GM11168 (cell line): ENCODE results near the gene TOP2B.

ENCODE experiments used
- in situ Hi-C: fragments of 300-500 bp; cut with MboI; formaldehyde crosslinking; loops from one replicate; pipeline ENCODE4 v1.12.0; 2022; ENCODE audit warnings: low sequenced_read_pairs; ENCODE audit not compliant: unreplicated experiment

Gene TOP2B, protein sequence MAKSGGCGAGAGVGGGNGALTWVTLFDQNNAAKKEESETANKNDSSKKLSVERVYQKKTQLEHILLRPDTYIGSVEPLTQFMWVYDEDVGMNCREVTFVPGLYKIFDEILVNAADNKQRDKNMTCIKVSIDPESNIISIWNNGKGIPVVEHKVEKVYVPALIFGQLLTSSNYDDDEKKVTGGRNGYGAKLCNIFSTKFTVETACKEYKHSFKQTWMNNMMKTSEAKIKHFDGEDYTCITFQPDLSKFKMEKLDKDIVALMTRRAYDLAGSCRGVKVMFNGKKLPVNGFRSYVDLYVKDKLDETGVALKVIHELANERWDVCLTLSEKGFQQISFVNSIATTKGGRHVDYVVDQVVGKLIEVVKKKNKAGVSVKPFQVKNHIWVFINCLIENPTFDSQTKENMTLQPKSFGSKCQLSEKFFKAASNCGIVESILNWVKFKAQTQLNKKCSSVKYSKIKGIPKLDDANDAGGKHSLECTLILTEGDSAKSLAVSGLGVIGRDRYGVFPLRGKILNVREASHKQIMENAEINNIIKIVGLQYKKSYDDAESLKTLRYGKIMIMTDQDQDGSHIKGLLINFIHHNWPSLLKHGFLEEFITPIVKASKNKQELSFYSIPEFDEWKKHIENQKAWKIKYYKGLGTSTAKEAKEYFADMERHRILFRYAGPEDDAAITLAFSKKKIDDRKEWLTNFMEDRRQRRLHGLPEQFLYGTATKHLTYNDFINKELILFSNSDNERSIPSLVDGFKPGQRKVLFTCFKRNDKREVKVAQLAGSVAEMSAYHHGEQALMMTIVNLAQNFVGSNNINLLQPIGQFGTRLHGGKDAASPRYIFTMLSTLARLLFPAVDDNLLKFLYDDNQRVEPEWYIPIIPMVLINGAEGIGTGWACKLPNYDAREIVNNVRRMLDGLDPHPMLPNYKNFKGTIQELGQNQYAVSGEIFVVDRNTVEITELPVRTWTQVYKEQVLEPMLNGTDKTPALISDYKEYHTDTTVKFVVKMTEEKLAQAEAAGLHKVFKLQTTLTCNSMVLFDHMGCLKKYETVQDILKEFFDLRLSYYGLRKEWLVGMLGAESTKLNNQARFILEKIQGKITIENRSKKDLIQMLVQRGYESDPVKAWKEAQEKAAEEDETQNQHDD (N-terminal part only)

DNA sequence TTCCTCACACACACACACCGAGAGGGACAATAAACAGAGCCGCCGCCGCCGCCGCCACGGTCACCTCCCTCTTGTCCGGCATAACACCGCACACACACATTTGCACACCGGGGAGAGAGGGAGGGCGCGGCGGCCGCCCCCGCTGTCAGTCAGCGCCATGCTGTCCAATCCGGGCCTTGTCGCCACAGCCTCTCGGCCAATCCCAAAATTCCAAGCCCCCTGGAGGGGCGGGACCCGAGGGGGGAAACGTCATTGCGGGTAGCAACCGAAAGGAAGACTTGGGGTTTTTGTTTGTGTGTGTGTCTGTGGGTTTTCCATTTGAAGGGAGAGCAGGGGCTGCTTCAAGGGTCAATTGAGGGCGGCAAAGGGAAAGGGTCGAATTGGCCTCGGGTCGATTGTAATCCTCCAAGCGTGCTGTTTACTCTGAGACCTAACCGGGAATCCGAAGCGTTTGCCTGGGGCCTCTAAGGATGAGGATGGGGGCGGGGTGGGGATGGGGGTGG, at the start of gene TOP2B:
TOP2B (minus strand) TSS at position 96 of the 503 bp plus-strand sequence. CDS start 610 bp downstream, outside the sequence.
- in situ Hi-C loops = loop anchor here (25.0 kb wide), 1 partner anchor 97 kb away; no protein-coding TSS in a partner anchor

- in situ Hi-C loops = no loop called here
Measured at GRCh38 chr3:25713341-25713985, 48.8 kb upstream of the TOP2B start.

DNA sequence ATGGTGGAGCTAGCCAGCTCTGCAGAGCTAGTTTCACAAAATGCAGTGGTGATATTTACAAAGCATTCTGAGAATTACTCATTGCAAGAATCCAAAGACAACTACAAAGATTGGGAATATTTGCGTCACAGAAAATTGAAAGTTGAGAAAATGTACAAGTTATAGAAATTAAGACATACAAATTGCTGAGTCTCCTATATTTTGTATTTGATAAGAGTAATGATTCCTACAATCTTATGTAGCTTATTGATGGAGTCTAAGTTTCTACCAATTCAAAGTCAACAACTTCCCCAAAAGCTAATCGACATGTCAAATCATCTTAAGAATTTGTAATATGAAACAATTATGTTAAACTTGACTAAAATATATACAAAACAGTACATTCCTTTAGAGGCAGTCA, 46.4 kb upstream of the TOP2B start:
- in situ Hi-C loops = no loop called here

- in situ Hi-C loops = no loop called here
Measured at GRCh38 chr3:25708036-25708435, 43.3 kb upstream of the TOP2B start.

- in situ Hi-C loops = no loop called here
Measured at GRCh38 chr3:25707268-25707926, 42.7 kb upstream of the TOP2B start.

DNA sequence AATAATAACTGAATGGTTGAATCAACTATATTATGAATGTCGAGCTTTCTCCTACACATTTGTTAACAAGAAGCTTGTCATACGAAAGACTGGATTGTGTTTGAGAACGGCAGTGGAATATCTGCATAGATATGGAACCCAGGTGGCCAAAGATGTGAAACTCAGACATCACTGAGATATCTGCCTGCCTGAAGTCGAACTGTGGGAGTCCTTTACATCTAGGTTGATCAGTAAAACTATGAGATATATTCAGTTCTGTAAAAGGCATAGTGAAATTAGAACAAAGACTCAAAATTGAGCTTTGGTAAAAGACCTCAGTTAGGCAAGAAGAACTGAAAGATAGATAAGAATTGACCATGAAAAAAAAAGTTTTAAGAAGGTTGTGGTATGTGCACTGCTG, 41.5 kb upstream of the TOP2B start:
- in situ Hi-C loops = no loop called here

- in situ Hi-C loops = no loop called here
Measured at GRCh38 chr3:25697553-25697952, 32.8 kb upstream of the TOP2B start.

DNA sequence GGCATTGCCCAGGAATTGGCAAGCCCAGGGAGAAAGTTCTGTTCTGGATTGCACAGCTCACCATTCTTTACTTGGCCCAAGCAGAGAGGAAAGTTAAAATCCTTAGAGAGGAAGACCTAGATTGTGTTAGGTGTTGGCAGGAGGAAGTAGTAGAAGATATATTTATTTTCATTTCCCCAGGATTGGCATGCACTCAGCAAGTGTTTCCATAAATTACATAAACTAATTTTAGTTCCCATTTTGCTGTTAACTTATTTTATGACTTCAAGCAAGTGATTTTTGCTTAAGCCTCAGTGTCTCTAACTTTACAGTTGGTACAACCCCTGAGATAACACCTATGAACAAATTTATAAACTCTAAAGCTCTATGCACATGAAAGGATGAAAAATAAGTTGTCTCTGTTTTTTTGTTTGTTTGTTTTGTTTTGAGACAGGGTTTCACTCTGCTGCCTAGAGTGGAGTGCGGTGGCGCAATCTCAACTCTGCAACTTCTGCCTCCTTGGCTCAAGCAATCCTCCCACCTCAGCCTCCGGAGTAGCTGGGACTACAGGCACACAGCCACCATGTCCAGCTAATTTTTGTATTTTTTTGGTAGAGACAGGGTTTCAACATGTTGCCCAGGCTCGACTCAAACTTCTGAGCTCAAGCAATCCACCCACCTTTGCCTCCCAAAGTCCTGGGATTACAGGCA, 31.2 kb upstream of the TOP2B start:
- in situ Hi-C loops = no loop called here

GRCh38 chr3:25693238-25693637, 28.5 kb upstream of the TOP2B start:
- in situ Hi-C loops = no loop called here

- in situ Hi-C loops = no loop called here
Measured at GRCh38 chr3:25692341-25692740, 27.6 kb upstream of the TOP2B start.

GRCh38 chr3:25690768-25691533, 26.2 kb upstream of the TOP2B start:
- in situ Hi-C loops = no loop called here

GRCh38 chr3:25689226-25689625, 24.5 kb upstream of the TOP2B start:
- in situ Hi-C loops = no loop called here

DNA sequence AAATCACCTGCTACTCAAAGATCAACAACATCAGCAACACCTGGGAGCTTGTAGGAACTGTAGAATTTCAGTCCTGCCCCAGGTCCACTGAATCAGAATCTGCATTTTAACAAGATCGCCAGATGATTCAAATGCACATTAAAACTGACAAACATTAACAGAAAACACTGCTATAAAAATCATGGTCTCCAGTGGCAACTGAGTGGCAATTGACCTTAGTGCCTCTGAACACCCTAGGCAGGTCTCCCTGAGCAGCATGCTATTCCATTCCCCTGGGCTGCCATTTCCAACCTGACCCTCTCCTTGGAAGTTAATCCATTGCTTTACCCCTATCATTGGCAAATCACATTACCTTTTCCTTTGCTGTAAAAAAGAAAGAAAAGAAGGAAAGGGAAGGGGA, 23.0 kb upstream of the TOP2B start:
- in situ Hi-C loops = no loop called here

DNA sequence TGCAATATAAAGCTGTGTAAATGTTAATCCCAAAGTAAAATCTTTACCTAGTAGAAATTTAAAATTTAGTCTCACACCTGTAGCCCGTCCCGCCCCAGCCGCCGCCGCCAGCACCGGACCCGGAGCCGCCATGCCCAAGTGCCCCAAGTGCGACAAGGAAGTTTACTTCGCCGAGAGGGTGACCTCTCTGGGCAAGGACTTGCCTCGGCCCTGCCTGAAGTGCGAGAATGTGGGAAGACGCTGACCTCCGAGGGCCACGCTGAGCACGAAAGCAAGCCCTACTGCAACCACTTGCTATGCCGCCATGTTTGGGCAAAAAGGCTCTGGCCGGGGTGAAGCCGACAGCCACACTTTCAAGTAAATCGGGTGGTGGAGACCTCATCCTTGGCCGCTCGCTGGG, 22.1 kb upstream of the TOP2B start:
- in situ Hi-C loops = no loop called here

DNA sequence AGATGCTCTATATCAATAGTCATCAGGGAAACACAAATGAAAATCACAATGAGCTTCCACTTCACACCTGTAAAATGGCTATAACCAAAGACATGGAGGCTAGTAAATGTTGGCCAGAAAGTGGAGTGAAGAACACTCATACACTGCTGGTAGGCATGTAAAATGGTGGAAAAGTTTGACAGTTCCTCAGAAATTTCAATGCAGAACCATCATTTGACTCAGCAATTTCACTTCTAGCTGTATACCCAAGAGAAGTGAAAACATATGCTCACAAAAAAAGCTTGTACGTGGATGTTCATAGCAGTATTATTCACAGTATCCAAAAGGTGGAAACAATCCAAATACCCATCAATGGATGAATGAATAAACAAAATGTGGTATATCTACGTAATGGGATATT, 19.2 kb upstream of the TOP2B start:
- in situ Hi-C loops = no loop called here

DNA sequence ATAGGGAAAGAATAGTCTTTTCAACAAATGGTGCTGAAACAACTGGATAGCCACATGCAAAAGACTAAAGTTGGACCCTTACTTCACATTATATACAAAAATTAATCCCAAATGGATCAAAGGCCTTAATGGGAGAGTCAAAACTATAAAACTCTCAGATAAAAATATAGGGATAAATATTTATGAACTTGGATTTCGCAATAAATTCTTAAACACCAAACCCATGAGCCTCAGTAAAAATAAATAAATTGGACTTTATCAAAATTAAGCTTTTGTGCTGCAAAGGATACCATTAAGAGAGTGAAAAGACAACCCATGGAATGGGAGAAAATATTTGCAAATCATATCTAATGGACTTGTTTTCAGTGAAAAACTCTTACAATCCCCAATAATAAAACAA, 18.7 kb upstream of the TOP2B start:
- in situ Hi-C loops = no loop called here

- in situ Hi-C loops = no loop called here
Measured at GRCh38 chr3:25679642-25680302, 15.1 kb upstream of the TOP2B start.

GRCh38 chr3:25679166-25679565, 14.5 kb upstream of the TOP2B start:
- in situ Hi-C loops = no loop called here
